NCI-H2081 (cell line): ENCODE data around the gene KRIT1.

Experiments
- DNase-seq, 2 experiments: peaks; one replicate each; lab custom pipeline; 2025; lab: John Stamatoyannopoulos, UW

KRIT1 gene

GRCh38 chr7:92150450-92151017 is 95.2 kb downstream of the KRIT1 start:
- no peak for DNase-seq

- DNase-seq: no peak
These were observed 95.9 kb downstream of the KRIT1 start for GRCh38 chr7:92149736-92150239.
